NCI-H526 (cell line): ENCODE results near the gene SLC24A1.

Experiments used
- DNase-seq, 2 experiments: peaks; one replicate each; lab custom pipeline; 2025; lab: John Stamatoyannopoulos, UW

The SLC24A1 gene

DNA sequence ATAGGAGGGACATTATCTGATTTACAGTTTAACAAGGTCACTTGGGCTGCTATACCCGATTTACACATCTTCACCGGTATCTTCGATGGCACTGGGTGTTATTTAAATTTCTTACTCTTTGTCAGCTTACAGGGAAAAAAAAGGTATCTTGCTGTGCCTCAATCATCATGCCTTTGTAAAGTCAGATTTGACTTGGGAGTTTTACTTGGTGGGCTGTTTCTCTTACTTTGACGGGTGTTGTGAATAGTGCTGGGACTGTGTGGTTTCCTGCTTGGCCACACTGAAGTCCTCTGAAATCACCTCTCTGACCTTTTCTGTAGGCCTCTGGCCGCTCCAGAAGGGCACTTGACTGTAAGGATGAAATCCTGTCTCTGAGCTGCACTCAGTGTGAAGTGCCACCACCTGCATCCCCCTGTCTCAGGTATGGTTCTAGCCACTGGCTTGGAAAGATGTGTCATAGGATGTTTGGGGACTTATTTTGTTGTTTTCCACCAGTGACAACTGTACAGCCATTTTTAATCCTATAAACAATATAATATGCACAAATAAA, 3.1 kb upstream of the SLC24A1 start:
- DNase-seq = no peak

DNA sequence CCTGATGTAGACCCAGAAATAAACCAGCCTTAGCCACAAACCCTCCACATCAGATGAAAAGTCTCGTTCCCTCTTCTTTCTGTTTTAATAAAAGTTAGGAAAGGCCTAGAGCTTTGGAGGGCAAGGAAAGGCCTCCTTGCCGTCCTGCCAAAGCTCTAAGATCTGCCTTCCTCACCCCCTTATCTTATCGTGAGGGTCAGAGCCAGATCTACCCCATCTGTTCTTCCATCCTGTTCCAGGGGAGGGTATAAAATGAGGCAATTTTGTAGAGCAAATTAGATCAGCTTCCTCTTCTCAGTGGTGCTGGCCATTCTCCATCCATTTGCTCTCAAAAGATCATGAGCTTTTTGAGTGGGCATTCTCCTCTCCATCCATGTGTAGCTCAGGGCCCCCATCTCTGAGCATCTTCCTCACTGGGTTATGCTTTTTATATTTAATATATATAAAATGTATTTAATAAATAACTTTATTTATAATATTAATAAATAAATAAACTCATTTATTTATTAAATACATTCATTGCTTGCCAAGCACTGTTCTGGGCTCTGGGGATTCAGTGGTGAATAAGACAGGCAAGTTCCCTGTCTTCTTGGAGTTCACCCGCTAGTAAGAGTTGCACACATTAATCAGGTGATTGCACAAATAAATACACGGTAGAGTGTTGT, 2.0 kb upstream of the SLC24A1 start:
- no peak for DNase-seq

DNA sequence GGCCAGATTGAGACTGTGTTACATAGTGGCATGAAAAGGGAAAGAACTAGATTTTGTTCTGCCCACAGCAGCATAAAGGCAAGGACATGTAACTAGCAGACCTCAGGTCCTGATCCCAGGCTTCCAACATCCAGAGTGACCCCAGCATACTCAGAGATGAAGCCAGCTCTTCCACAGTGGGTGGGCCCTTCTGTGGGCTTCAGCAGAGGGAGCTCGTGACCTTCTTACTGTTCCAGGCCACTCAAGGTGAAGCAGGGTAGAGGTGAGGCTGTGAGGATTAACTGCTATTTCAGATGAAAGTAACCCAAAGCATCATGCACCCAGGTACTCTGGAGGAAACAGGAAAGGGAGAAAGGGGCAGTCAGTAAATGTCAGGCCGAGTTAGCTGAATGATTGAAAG, 905 bp upstream of the SLC24A1 start:
- DNase-seq = no peak

DNA sequence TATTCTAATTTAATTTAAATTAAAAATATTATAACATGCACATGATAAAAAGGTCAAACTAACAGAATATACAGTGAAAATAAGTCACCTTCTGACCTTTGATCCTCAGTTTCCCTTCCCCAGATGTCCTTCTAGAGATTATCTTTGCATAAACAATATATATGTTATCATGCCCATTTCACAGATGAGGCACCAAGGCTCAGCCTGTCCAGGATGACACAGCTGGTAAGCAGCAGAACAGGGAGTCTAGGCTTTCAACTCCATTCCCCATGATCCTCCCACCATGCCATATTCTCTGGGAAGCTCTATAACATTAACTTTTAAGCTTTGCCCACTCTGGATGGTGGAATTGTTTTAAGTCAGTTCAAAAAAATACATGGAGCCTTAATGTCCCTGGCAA, 1.4 kb downstream of the SLC24A1 start:
- no peak for DNase-seq

DNA sequence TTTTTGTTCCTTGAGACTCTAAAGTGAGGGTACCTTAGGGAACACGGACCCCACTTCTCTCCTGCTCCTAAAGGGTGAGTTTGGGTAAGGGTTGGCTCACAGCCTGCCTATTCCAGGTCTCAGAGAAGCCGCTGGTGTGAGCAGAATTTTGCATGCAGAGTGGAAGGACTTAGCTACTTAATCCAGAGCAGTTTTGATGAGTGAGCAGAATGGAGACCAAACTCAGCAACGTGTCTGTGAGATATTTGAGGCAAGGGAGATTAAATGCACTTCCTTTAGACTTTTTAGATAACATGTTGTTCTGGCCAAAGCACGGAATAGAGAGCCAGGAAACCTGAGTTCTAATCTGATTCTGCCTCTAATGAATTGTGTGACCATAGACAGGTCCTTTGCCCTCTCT, 5.1 kb downstream of the SLC24A1 start:
- no peak for DNase-seq

DNA sequence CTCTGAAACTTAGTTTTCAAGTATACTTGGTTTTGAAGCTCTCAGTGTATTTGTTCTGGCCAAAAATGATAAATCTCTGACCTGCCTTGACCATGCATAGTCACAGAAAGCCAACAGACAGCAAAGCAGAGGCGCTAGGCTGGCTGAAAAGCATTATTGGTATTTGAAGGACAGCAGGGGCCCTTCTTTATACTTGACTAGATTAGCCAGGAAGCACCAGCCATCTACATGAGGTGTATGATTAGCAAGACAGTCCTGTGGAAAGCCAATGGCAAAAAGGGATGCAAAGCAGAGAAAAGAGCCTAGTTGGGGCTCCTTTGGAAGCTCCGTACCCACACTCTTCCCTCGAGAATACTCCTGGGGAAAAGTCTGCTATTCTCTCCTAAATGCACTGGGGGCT, 7.8 kb downstream of the SLC24A1 start:
- no peak for DNase-seq

DNA sequence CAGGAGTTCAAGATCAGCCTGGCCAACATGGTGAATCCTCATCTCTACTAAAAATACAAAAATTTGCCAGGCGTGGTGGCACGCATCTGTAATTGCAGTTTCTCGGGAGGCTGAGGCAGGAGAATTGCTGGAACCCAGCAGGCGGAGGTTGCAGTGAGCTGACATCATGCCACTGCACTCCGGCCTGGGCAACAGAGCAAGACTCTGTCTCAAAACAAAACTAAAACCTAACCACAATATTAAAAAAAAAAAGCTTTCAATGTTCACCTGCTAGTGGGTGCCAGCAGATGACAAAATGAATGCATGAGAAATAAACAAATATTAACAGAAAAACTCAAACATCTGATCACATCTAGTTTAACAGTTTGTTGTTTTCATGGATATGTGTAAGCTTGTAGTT, 9.0 kb downstream of the SLC24A1 start:
- DNase-seq = no peak

DNA sequence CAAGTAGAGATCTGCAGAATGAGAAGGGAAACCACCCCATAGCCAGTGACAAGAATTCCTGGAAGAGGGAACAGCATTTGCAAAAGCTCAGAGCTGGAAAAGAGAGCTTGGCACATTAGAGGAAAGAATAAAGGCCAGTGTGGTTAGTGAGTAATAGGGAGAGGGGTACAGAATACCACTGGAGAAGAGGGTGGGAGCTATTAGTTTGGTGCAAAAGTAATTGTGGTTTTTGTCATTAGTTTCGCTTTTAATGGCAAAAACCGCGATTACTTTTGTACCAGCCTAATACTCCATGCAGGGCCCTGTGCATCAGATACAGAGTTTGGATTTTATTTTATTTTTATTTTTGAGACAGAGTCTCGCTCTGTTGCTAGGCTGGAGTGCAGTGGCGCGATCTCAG, 9.8 kb downstream of the SLC24A1 start:
- DNase-seq = no peak

DNA sequence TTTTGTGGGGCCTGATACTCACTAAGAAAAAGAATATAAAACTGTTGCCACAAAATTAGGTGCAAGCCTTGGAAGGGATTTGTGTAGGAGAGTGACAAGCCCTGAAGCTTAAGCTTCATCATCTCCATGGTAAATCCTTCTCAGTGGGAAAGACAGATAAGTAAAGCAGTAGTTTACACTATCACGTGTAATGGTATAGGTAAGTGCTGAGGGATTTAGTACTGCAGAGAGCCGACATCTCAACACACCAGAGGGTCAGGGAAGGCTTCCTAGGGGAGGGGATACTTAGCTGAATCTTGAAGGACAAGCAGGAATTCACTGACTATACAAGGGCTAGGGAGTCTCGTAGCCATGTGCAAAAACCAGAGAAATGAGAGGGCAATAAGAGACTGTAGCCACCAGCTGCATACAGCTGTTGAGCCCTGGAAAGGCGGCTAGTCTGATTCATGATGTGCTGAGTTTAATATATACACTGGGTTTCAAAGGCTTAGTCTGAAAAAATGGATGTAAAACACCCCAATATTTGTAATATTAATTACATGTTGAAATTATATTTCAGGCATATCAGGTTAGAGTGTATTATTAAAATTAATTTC, 11.1 kb downstream of the SLC24A1 start:
- no peak for DNase-seq

DNA sequence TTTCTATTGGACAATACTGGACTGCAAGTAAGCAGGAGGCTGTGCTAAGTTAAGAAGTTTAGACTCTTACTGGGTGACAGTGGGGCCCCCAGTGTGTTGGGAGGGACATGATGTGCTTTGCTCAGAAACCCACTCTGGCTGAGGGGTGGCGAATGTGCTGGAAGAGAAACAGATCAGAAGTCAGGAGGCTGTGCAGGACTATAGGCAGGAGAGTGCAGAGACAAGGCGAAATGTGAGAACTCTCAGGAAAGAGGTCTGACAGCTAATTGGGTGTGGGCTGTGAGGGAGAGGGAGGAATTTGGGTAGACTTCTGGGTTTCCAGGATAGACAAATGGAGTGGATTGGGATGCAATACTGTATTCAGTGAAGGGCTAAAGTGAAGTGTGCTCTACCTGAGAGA, 12.0 kb downstream of the SLC24A1 start:
- no peak for DNase-seq

DNA sequence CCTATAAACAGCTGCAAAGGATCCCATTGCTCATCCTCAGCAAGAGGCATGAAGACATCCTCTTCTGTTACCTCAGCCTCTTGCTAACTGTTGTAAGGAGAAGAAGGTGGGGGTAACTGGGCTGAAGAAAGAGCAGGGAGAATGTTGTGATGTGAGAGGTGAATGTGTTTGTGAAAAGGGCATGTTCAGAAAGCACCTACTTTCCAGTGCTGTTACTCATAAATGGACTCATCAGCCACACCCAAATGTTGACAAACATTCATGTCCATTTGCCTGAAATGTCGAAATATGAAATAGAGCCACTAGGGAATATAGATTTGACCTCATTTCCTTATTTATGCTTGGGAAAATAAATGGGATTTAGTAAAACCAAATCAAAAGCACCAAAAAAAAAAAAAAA, 12.6 kb downstream of the SLC24A1 start:
- DNase-seq = no peak

DNA sequence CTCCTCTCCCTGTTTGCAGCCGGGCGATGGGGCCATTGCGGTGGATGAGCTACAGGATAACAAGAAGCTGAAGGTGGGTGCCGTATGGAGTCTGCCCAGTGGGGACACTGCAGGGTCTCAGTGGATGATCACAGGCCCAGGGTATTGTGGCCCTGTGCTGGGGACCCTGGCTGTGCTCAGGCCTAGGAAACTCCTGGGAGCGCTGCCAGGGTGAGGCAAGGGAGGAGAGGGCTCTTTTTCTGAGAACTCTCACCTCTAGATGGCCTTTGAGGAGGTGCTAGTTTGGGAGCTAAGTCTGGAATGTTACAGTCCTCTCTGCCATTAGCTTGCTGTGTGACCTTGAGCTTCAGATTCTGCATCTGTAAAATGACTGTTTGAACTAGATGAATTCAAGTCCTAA, 16.4 kb downstream of the SLC24A1 start:
- DNase-seq = no peak

DNA sequence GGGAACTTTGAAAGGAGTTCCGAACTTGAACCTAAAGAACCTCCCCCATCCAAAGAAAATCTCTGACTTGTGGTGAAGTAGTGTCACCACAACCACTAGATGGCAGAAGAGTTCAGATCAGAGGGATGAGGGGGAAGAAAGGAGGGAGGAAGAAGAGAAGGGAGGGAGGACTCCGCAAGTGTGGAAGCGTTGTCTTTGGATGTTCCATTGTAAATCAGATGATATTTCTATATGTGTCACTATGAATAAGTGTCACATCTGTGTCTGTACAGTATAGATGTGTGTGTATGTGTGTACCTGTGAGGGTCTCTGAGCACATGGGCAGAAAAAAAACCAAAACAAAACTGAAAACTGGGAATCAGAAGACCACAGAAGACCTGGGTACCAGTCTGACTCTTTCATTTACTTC, 16.9 kb downstream of the SLC24A1 start:
- peak; percentile 60 to 80 for DNase-seq

DNA sequence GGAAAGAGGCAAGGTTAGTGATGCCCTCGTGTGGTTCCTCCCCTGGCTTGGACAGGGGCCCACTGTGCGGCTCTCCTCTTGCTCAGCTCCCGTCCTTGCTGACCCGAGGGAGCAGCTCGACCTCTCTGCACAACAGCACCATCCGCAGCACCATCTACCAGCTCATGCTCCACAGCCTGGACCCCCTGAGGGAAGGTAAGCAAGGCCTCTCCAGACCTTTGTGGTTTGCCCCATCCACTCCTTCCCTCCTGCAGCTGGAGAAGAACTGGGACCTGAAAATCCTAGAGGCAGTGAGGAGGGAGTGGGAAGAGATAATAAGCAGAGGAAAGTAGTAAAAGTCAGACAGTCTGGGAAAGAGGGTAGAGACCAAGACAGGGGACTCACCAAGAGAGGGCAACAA, 17.8 kb downstream of the SLC24A1 start:
- no peak for DNase-seq

DNA sequence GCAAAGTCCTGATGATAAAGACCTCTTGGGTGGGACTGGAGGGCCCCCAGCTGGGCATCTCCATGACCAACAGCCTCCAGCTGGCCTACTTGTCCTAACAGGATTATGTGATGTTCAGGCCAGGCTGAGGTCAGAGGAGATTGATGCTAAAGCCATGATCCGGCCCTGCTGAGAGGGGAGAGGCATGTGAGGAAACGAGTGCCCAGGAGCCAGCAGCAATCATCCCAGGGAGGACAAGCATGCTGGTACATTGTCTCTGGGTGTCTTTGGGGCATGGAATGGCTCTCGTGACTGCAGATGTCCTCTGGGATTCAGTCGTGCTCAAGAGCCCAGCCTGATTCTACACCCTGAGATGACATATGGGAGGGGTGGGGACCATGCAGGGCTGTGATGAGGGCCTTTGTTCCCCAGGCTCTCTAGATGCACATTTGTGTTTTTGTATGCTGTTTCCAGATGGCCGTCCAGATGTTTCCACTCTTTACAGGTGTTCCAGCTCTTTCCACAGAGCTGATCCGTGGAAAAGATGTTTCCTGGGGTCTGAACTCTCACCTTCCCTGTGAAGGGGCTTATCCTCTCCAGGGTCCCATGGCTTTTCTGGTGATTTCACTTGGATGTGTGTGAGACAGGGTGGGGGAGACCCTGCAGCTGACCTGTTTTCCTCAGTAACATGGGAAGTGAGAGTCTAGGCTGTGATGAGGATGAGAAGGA, 20.2 kb downstream of the SLC24A1 start:
- no peak for DNase-seq

DNA sequence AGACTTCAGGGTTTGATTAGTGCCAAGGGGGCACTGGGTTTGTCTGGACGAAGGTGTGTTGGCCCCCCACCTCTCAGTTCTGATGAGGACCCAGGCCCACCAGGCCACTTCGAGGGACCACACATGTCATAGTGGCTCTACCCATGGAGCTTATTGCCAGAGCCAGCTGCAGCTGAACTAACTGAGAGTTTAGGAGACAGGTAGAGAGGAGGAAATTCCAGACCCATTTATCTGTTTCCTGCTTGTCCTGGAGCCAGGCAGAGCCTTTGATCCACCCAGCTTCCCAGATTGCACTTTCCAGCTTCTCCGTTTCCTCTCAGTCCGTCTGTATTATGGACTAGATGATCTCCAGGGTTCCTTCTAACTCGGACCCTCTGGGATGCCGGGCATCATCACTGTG, 20.9 kb downstream of the SLC24A1 start:
- no peak for DNase-seq

DNA sequence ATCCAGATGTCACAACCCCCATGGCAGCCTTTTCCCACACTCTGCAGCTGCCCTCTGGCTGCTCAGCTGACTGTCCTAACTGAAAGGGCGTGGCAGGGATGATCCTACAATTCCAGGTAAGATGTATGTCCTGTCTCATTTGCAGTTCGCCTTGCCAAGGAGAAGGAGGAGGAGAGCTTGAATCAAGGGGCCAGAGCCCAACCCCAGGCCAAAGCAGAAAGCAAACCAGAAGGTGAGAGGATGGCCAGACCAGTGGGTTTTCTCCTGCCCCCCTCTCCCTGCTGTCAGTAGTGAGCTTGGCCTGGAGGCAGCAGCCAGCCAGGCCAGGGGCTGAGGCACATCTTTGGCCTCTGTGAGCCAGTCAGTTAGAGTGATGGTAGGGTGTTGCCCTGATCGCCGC, 22.5 kb downstream of the SLC24A1 start:
- no peak for DNase-seq

DNA sequence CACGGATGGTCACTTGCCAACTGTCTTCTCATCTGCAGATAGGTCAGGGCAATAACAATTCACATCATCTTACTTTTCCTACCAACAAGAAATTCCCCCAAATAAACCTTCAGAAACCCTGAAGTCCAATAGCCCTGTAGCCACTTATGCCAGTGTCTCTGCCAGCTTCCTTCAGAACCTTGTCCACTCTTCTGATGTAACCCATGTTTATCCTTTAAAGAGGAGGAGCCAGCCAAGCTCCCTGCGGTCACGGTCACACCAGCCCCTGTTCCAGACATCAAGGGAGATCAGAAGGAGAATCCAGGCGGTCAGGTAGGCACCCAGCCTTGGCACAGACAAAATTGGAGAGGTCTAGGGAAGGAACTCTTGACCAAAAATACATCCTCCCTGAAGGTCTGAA, 23.7 kb downstream of the SLC24A1 start:
- no peak for DNase-seq

DNA sequence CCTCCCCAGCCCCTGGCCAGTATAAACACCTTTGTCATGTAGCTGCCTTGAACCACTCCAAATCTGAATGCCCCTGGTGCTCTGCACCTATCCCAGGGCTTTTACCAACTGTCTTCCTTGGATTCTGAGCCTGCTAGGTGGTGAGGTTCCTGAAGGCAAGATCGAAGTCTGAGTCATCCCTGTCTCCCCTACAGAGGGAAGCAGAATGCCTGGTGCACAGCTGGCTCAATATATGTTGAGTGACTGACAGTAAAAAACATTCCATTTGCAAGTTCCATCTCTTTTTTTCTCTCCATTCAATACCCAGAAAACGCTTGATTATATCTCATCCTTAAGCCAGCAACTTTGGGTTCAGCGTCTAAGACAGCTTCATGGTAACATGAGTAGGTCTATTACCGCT, 24.7 kb downstream of the SLC24A1 start:
- no peak for DNase-seq

DNA sequence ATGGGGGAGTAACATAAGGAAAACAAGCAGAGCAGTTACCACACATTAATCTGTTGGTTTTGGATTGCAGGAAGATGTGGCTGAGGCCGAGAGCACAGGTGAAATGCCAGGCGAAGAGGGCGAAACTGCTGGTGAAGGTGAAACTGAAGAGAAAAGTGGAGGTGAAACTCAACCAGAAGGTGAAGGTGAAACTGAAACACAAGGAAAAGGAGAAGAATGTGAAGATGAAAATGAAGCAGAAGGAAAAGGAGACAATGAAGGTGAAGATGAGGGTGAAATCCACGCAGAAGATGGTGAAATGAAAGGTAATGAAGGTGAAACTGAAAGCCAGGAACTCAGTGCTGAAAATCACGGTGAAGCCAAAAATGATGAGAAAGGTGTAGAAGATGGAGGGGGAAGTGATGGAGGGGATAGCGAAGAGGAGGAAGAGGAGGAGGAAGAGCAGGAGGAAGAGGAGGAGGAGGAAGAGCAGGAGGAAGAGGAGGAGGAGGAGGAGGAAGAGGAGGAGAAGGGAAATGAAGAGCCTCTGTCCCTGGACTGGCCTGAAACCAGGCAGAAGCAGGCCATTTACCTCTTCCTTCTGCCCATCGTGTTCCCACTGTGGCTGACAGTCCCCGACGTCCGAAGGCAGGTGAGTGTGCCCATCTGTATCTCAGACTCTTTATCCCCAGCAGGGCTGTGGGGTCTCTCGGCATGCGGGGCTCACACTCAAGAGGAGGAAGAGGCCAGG, 28.7 kb downstream of the SLC24A1 start:
- DNase-seq = no peak

DNA sequence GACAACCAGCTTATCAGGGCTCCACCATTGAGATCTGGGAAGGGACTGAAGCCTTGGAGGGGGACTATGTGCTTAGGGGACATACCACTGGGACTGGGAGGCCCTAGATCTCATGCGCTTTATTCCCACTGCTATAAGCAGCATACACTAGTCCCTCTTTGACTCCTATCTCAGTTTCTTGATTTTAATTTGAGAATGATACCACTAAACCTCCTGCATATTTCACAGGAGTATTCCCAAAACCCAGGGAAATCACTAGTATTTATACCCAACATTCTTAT, 29.2 kb downstream of the SLC24A1 start:
- DNase-seq = no peak

DNA sequence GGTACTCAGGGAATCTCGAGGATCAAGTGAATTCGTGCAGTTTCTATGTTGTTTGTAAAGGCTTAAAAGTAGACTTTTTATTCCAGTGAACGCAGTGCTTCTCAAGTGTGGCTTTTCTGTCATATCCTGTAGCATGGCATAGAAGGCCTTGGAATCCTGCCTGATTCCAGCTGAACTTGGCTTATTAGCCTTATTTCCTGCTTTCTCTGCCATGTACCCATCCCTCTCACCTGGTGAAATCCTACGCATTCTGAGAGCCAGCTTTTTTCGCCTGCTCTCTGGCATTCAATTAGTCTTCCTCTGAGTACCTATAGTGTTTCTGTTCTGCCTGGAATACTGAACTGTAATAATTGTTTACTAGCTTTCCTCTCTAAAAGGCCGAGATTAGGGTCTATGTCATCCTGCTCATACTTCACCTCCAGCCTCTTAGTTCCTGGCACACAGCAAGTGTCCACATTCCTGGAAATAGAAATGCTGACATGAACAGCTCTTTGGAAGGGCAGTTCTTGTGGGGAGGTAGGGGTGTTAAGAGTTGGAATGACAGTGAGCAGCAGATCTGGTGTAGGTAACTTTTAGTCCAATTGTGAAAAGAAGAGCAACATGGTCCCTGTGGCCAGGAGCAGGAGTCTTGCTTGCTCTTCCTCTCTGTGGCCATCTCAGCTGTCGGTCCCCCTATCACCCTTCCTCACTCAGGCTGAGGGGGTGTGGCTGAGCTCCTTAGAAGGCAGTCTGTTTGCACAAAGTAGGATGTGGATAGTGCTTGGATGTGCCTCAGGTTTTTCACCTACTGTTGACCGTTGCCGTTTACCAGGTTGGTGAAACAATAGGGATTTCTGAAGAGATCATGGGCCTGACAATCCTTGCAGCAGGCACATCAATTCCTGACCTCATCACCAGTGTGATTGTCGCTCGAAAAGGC, 30.4 kb downstream of the SLC24A1 start:
- DNase-seq = no peak
